VCaP (cell line): ENCODE results near the gene DZANK1.
A peak's percentile ranks its signal among the peaks of the same experiment; 100 is the strongest.

Source experiments
- H3K27ac ChIP-seq: fragments of 450-650 bp; 2 replicates; pipeline ENCODE4 v1.5.1; 2017
- CTCF ChIP-seq: fragments of 450-650 bp; conservative IDR thresholded peaks from 2 replicates; pipeline ENCODE4 v1.5.1; 2017; ENCODE audit warnings: mild to moderate bottlenecking, moderate library complexity

DZANK1 gene

DNA sequence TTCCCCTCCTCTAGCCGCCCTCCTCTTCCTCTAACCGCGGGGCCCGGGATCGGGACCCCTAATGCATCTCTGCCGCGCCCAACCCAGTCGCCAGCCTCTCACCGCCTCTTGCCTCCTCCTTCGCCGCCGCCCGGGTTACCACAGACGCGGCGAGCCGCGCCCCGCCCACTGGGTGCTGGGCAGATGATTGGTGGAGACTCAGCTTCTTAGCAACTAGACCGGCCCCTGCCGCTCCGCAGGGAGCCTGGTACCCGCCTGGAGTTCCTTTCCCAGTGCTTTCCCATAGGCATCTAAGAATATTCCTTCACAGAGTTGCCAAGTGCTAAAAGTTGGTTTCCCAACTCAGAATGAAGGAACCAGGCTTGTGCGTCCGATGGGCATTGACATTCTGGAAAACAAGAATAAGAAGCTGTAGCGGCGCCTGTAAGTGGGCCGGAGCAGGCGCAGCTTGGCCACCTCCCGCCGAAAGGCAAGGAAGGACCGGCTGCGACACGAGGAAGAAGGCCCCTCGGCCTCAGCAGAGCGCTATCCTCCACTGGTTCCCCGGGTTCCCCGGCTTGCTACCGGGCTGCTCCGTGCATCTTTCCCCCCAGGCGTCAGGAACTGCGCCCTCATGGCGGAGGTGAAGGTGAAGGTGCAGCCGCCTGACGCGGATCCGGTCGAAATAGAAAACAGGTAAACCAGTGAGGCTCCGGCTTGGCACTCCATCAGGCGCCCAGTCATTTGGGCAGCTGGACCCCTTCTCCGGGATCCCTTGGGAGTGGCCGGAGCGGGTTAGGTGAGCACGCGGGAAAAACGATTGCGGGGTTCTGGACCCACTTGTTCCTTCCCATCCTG is at the start of gene DZANK1, which contains the start of gene POLR3F:
Gene DZANK1, minus strand, starts transcription at position 137 of the 837 bp plus-strand sequence. CDS start 1,672 bp downstream, outside the sequence.
Gene POLR3F, plus strand, starts transcription at position 497 of the 837 bp plus-strand sequence. Its CDS starts 117 bp downstream, at position 614.
- no peak for TF ChIP-seq CTCF
- H3K27ac ChIP-seq = peak within 1 kb of the TSS; percentile 95

- TF ChIP-seq CTCF = no peak
- H3K27ac ChIP-seq = no peak overlapping the region
These were observed 49.1 kb upstream of the DZANK1 start for GRCh38 chr20:18515973-18516372.

- no peak overlapping the region for H3K27ac ChIP-seq
- TF ChIP-seq CTCF = no peak
These were observed 47.3 kb upstream of the DZANK1 start for GRCh38 chr20:18514127-18514526.

DNA sequence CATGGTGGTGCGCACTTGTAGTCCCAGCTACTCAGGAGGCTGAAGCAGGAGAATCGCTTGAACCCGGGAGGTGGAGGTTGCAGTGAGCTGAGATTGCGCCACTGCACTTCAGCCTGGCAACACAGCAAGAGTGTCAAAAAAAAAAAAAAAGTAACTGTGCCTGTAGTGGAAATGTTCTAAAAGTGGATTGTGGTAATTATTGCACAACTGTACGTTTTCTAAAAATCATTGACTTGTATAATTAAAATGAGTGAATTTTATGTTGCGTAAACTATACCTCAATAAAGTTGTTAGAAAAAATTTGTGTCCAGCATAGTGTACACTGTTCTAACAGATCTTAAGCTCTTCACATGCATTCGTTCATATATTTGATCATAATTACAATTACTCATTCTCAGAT is 46.4 kb upstream of the DZANK1 start:
- TF ChIP-seq CTCF = no peak
- no peak overlapping the region for H3K27ac ChIP-seq

- H3K27ac ChIP-seq = no peak overlapping the region
- TF ChIP-seq CTCF = no peak
These were observed 44.7 kb upstream of the DZANK1 start for GRCh38 chr20:18511571-18511970.

DNA sequence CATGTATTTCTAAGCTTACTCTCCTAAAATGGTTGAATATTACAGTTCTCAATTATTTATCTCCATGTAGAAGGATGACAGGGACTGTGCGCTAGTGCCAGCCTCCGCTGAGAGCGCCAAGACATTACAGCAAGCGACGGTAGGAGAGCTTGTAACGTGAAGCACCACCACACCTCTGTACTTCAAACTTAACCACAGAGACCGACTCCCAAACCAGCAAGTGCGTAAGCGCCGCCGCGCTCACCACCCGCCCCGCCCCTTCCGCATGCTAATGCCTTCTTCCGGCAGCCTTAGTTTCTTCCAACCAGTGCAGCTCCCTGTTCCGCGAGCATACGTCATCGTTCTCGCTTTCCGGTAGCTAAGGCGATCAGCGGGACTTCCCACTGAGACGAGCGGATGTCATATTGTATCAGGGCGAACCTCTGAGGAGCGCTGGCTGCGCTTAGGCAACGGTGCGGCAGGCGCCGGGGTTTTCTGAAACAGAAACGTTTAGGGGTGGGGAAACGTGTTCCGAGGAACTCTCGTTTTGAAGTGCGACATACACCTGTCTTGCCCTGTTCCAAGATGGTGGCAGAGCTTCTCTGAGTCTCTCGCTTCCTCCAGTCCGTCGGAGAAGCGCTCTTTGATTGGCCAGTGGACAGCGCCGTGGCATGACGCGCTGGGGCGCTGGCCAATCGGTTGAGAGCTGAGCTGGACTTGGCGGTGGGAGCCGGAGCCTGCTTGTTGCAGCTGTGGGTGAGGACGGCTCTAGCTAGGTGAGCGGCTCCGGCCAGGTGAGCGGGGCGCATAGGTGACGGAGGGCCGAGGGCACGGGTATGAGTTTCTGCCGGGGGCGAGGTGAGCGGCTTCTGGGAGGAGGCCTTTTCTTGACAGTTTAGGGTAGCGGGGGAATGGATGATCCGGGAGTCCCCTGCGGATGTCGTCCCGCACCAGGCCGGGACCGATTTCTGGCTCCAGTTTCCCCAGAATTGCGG is 40.7 kb upstream of the DZANK1 start, which contains the start of gene SEC23B:
Gene SEC23B, plus strand, starts transcription at position 723 of the 974 bp plus-strand sequence. CDS start 2,896 bp downstream, outside the sequence.
- H3K27ac ChIP-seq = peak within 1 kb of the TSS; percentile 97
- TF ChIP-seq CTCF = no peak

DNA sequence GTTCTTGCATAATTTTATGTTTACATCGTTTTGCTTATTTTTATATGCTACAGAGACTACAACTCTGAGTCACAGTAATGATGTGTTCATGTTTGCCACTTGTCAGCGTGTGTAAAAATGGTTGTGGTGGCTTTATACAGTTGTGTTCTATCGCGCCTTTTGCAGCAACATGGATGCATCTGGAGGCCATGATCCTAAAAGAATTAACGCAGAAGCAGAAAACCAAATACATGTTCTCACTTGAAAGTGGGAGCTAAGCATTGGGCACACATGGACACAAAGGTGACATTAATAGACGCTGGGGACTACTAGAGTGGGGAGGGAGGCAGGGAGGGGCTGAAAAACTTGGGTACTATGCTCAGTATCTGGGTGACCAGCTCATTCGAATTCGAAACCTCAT is 39.9 kb upstream of the DZANK1 start:
- peak overlapping the region; percentile 97 for H3K27ac ChIP-seq

More for the DNA sequence above, 39.9 kb upstream of the DZANK1 start:
- no peak for TF ChIP-seq CTCF
